GM18951 (cell line): ENCODE data around the gene SERINC2.
"Not testable (repeated sequence)": the region's sequence is repeated elsewhere in the genome, so short reads cannot be mapped to it uniquely, and the experiment has no call there.

Experiments used
- POLR2A ChIP-seq: IDR thresholded peaks from 4 replicates; pipeline ENCODE4 v1.6.1; 2011; ENCODE audit warnings: mild to moderate bottlenecking; ENCODE audit not compliant: insufficient read length, insufficient read depth; ENCODE audit errors: extremely low read depth
- in situ Hi-C: fragments of 300-500 bp; cut with MboI; formaldehyde crosslinking; loops from one replicate; pipeline ENCODE4 v1.12.0; 2022; ENCODE audit warnings: low sequenced_read_pairs, mixed read lengths, inconsistent platforms; ENCODE audit not compliant: unreplicated experiment

SERINC2 gene

GRCh38 chr1:31376375-31377134, 36.5 kb upstream of the SERINC2 start:
- TF ChIP-seq POLR2A: no peak
- in situ Hi-C loops: no loop called here

GRCh38 chr1:31377364-31377863, 35.6 kb upstream of the SERINC2 start:
- in situ Hi-C loops: no loop called here
- TF ChIP-seq POLR2A: no peak

GRCh38 chr1:31378001-31378400, 35.0 kb upstream of the SERINC2 start:
- in situ Hi-C loops: no loop called here
- no peak for TF ChIP-seq POLR2A

GRCh38 chr1:31380181-31380580, 32.8 kb upstream of the SERINC2 start:
- no peak for TF ChIP-seq POLR2A
- in situ Hi-C loops: no loop called here

- TF ChIP-seq POLR2A: no peak
- in situ Hi-C loops: no loop called here
These were observed 31.4 kb upstream of the SERINC2 start for GRCh38 chr1:31381394-31382294.

- no peak for TF ChIP-seq POLR2A
These were observed 30.5 kb upstream of the SERINC2 start for GRCh38 chr1:31382379-31382989.

GRCh38 chr1:31383967-31384366, 29.0 kb upstream of the SERINC2 start:
- in situ Hi-C loops: no loop called here
- TF ChIP-seq POLR2A: no peak

More at GRCh38 chr1:31382379-31382989, 30.5 kb upstream of the SERINC2 start:
- in situ Hi-C loops: no loop called here

- in situ Hi-C loops: not testable (repeated sequence)
These were observed 26.3 kb upstream of the SERINC2 start for GRCh38 chr1:31386576-31387243.

- in situ Hi-C loops: no loop called here
- no peak for TF ChIP-seq POLR2A
These were observed 25.4 kb upstream of the SERINC2 start for GRCh38 chr1:31387612-31388011.

- in situ Hi-C loops: no loop called here
- no peak for TF ChIP-seq POLR2A
These were observed 23.4 kb upstream of the SERINC2 start for GRCh38 chr1:31389616-31390015.

GRCh38 chr1:31390071-31390470, 22.9 kb upstream of the SERINC2 start:
- in situ Hi-C loops: no loop called here
- no peak for TF ChIP-seq POLR2A

- TF ChIP-seq POLR2A: no peak
- in situ Hi-C loops: no loop called here
These were observed 19.6 kb upstream of the SERINC2 start for GRCh38 chr1:31393463-31393862.
